Measurements from ENCODE around the gene ABCA9.
"Not testable (repeated sequence)": the region's sequence is repeated elsewhere in the genome, so short reads cannot be mapped to it uniquely, and the experiment has no call there.

Gene ABCA9

DNA sequence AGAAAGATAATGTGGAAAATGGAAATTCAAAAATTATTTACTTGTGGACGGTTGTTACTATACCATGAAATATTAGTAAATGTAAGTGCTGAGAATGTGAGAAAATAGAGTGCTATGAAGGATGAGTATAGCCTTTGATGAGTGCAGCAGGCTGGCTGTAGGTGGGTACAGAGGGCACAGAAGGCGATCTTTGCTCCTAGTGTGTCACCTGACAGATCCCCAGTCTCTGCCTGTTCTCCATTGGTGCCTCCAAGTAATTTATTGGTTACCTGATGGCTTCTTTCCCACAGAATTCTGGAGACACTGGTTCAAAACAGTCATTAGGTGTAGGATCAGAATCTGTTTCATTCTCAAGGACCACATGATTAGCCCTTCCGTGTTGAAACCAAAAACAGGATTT is 28.9 kb downstream of the ABCA9 start:
- DNase-seq: no peak

GRCh38 chr17:69030169-69030568 is 30.6 kb downstream of the ABCA9 start:
- DNase-seq: no peak

GRCh38 chr17:69018687-69019086 is 42.0 kb downstream of the ABCA9 start:
- no peak for DNase-seq

DNA sequence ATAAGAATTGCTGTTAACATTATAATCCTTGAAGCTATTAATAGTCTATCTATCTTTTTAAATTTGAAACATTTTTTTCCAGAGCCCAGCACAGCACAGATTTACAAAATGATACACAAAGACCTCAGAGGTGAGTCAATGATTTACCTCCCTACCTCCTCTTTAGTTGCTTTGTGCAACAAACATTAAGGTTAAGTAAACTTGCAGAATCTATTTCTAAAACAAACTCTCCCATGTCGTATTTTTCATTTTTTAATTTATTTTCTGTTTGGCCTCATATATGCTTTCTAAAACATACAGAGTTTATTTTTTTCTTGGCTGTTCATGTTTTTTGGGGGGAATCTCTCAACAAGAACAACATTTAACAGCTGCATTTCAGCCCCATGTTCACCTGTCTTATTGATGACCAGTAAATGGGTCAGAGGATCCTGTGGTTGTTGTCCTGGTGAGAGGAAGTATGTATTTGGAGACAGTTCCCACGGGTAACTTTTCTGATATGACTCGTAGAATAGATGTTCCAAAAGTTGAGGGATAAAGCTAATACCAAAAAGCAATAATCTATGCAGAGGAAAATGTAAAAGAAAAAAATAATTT is 42.6 kb downstream of the ABCA9 start:
- no peak for DNase-seq

GRCh38 chr17:69015631-69016030 is 45.1 kb downstream of the ABCA9 start:
- no peak for DNase-seq

- DNase-seq: no peak
Observed at GRCh38 chr17:69012895-69013805, 47.6 kb downstream of the ABCA9 start.

- DNase-seq: no peak
Observed at GRCh38 chr17:69009930-69010329, 50.8 kb downstream of the ABCA9 start.

- DNase-seq: not testable (repeated sequence)
Observed at GRCh38 chr17:69004759-69005158, 56.0 kb downstream of the ABCA9 start.

DNA sequence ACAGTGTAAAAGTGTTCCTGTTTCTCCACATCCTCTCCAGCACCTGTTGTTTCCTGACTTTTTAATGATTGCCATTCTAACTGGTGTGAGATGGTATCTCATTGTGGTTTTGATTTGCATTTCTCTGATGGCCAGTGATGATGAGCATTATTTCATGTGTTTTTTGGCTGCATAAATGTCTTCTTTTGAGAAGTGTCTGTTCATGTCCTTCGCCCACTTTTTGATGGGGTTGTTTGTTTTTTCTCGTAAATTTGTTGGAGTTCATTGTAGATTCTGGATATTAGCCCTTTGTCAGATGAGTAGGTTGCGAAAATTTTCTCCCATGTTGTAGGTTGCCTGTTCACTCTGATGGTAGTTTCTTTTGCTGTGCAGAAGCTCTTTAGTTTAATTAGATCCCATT is 61.0 kb downstream of the ABCA9 start:
- DNase-seq: not testable (repeated sequence)

GRCh38 chr17:68993112-68993511 is 67.6 kb downstream of the ABCA9 start:
- DNase-seq: no peak

GRCh38 chr17:68987966-68988365 is 72.8 kb downstream of the ABCA9 start:
- DNase-seq: no peak

DNA sequence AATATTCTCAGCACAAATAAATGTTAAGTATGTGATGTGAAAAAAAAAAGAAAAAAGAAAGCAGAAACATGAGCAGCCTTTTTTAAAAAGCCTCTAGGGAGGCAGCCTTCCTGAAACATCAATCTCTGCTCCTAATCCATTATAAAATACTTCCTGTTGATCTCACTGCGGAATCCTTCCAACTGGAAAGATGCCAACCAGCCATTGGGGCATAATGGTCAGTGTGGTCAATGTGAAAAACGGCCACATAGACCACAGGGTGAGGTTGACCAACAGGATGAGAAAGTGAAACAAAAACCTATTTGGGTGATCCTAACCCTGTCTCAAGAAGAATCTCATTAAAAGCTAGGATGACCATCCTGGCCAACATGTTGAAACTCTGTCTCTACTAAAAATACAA is 79.4 kb downstream of the ABCA9 start:
- no peak for DNase-seq

DNA sequence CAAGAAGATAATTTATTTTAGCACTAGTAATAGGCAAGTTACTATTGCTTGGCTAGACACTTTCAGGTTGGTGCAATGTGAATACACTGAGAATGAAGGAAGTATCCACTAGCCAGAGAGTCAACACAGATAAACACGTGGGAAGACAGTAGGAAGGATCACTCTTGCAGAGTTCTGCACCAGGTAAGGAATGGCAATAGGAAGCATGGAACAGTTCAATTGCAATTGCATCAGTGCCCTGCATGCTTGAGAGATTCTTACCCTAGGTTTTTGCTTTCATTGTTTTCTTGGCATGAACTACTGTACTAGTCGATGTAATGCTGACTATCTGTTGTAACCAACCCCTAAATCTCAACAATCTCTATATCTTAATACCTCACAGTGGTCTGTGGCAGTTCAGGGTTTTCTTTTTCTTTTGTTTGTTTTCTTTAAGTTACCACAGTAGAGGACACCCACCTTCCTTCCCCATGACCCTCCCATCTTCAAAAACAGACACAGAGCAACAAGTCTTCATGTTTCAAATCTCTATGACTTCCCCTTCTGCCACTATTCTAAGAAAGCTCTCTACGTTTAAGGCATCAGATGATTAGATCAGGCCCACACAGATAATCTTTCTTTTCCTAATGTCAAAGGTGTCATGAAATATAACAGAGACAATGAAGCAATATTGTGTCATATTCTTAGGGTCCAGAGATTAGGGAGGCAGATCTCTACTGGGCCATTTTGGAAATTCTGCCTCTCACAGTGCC is 87.5 kb downstream of the ABCA9 start:
- no peak for DNase-seq

DNA sequence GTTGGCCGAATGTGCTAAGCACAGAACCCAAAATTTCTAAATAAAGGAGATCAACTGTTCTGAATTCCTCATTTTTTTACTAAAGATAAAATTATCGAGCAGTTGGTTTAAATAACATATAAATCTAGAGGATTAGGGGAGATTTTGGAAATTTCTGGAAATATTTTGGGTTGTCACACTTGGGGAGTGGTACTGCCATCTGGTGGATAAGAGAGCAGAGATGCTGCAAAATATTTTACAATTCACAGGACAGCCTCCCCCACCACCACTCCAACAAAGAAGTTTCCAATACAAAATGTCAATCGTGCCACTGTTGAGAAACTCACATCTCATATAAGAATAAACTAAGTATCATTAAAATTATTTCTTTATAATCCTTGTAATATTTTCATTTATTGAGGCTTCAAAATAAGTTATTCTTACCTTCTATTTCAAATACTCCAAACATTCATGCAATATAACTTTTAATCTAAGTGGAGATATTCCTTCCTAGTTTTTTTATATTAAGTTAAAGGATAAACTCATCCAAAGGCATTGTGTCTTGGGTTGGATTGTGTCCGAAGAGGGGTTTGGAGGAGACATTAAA is 88.5 kb downstream of the ABCA9 start:
- no peak for DNase-seq

GRCh38 chr17:68969101-68969500 is 91.6 kb downstream of the ABCA9 start:
- DNase-seq: no peak

- no peak for DNase-seq
Observed at GRCh38 chr17:68963958-68964357, 96.8 kb downstream of the ABCA9 start.

DNA sequence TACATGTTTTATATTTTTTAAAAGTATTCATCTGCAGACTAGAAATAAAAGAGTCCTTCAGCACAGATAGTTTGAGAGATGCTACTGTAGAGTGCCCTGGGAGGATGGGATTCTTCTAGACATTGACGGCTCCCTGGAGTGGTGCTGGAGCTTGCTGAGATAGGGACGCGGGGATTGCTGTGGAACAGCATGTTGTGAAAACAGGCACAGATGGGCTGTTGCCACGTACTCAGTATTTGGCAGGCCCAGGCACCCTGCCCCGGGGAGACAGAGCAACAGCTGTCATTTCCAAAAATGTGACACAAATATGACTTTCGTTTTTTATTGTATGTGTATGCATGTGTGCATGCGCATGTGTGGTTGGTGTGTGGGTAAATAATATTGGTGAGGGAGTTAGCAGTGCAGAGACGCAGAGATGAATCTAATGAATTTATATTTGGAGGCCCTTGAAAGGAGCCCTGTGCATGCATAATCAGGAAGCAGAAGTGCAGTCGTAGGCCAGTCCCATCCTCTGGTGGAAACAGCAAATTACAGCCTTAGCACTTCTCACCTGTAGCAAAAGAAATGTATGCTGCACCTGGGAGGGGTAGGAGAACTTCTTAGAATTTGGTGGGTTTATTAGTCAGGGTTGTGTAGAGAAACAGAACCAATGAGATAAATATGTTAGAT is 99.4 kb downstream of the ABCA9 start:
- DNase-seq: no peak

- not testable (repeated sequence) for DNase-seq
Observed at GRCh38 chr17:68959117-68959516, 101.6 kb downstream of the ABCA9 start.

DNA sequence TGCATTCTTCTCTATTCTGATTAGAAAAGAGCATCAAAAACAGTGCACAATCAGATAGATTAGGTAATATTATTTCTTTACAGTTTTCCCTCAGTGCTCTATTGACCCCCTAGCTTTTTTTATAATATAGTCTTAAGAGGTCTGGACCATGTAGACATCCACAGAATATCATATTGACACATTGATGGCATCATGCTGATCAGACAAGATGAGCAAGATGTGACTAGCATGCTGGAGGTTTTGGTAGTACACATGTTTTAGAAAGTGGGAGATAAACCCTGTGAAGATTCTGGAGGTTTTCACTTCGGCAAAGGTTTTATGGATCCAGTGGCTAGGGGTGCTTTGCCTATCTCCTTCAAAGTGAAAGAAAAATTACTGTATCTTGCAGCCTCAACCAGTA is 102.8 kb downstream of the ABCA9 start:
- DNase-seq: no peak

GRCh38 chr17:68955181-68955841 is 105.4 kb downstream of the ABCA9 start, which contains the start of gene ABCA8:
TSS of gene ABCA8 (minus strand) at chr17:68955392. CDS start at chr17:68942034, 13,358 bp downstream.
- DNase-seq: no peak

- DNase-seq: no peak
Observed at GRCh38 chr17:68954146-68954896, 106.4 kb downstream of the ABCA9 start.
